GM10248 (cell line): Measurements from ENCODE around the gene SWSAP1.

Experiments used
- CTCF ChIA-PET: fragments of 300-600 bp; sonication (Branson Sonifier 250); formaldehyde crosslinking; extraction: SDS; loops from one replicate; lab custom pipeline; 2021; ENCODE audit warnings: antibody characterized with exemption; lab: Yijun Ruan, JAX
- POLR2A ChIA-PET: fragments of 350-650 bp; sonication (Branson Sonifier 250); formaldehyde crosslinking; extraction: SDS; loops from one replicate; lab custom pipeline; 2020; ENCODE audit warnings: antibody characterized with exemption; lab: Yijun Ruan, JAX
- DNase-seq: peaks from one replicate; pipeline ENCODE4 v3.0.0; 2012; ENCODE audit errors: extremely low spot score
- CTCF ChIP-seq: IDR thresholded peaks from 2 replicates; pipeline ENCODE4 v1.5.1; 2012; ENCODE audit warnings: mild to moderate bottlenecking, low read depth; ENCODE audit errors: extremely low read depth, missing control alignments, control extremely low read depth

SWSAP1 gene

GRCh38 chr19:11370744-11371143, 3.7 kb upstream of the SWSAP1 start:
- ChIA-PET CTCF (interaction anchor here (1.3 to 2.3 kb wide), 2 partner anchors 13 to 112 kb away, joined by 3 to 6 read pairs; no protein-coding TSS in a partner anchor), POLR2A (no interaction called here)
- TF ChIP-seq CTCF: no peak
- no peak for DNase-seq

- POLR2A ChIA-PET: no interaction called here
- no peak for TF ChIP-seq CTCF
- DNase-seq: no peak
- CTCF ChIA-PET: interaction anchor here (1.1 to 5.4 kb wide), 4 partner anchors 8 to 109 kb away, joined by 3 to 40 read pairs (median 9); partner anchors contain the start of gene EPOR
Observed at GRCh38 chr19:11373166-11373884, 1.1 kb upstream of the SWSAP1 start.

GRCh38 chr19:11373885-11374432, 507 bp upstream of the SWSAP1 start:
- TF ChIP-seq CTCF: no peak
- POLR2A ChIA-PET: no interaction called here
- DNase-seq: no peak
- CTCF ChIA-PET: interaction anchor here (1.1 to 5.4 kb wide), 7 partner anchors 10 to 338 kb away, joined by 3 to 40 read pairs (median 6); partner anchors contain the start of genes EPOR, ODAD3 and PRKCSH

- no peak for TF ChIP-seq CTCF
- ChIA-PET CTCF (interaction anchor here (0.8 to 5.4 kb wide), 15 partner anchors 8 to 340 kb away, joined by 3 to 40 read pairs (median 3); partner anchors contain the start of genes EPOR, ODAD3 and PRKCSH), POLR2A (interaction anchor here (0.6 to 1.3 kb wide), 6 partner anchors 8 to 966 kb away, joined by 3 to 6 read pairs (median 4); partner anchors contain the start of genes CCDC159 and TMEM205)
- peak; percentile 67 for DNase-seq
Observed at GRCh38 chr19:11375143-11375948, 880 bp downstream of the SWSAP1 start.

- TF ChIP-seq CTCF: no peak
- ChIA-PET CTCF (interaction anchor here (0.7 to 5.4 kb wide), 19 partner anchors 9 to 240 kb away, joined by 3 to 40 read pairs (median 3); partner anchors contain the start of genes CCDC159, ODAD3, PRKCSH and RGL3), POLR2A (no interaction called here)
- no peak for DNase-seq
Observed at GRCh38 chr19:11377237-11377636, 2.8 kb downstream of the SWSAP1 start.

GRCh38 chr19:11377756-11378155, 3.3 kb downstream of the SWSAP1 start:
- TF ChIP-seq CTCF: no peak
- CTCF ChIA-PET: interaction anchor here (0.7 to 5.4 kb wide), 17 partner anchors 9 to 240 kb away, joined by 3 to 40 read pairs (median 3); partner anchors contain the start of genes CCDC159, ODAD3, PRKCSH and RGL3
- POLR2A ChIA-PET: no interaction called here

More at GRCh38 chr19:11377756-11378155, 3.3 kb downstream of the SWSAP1 start:
- DNase-seq: no peak
